ENCODE measurements around the gene TRIM41. TPM values are rescaled to one million over a fixed set of nuclear protein-coding genes. Genes with fewer than 3 reads are reported as not detected.

The TRIM41 gene
- total and polyA plus RNA-seq, 2 of the 13 experiments (the other 11 are each of a cell fraction or from before 2014, with no cell fraction given): 10.2 to 16.7 TPM

GRCh38 chr5:181246276-181247049 lies 23.4 kb downstream of the TRIM41 start (continued):
- TF ChIP-seq TIGD3 (CRISPR knock-in tag; IDR thresholded peaks at IDR 0.05; ENCODE audit: borderline replicate concordance) (peak; percentile 38; the same call in 1 of the 2 replicates), ZNF710 (CRISPR knock-in tag; IDR thresholded peaks at IDR 0.05; ENCODE audit: borderline replicate concordance) (no peak), JUN (CRISPR knock-in tag; IDR thresholded peaks at IDR 0.05) (no peak), ZFAT (CRISPR knock-in tag; conservative IDR thresholded peaks at IDR 0.05) (no peak), GABPB1 (CRISPR knock-in tag; IDR thresholded peaks at IDR 0.05) (peak; percentile 92), NRL (CRISPR knock-in tag; IDR thresholded peaks at IDR 0.05; ENCODE audit: borderline replicate concordance) (no peak; the same call in none of the 2 replicates), CHD4 (IDR thresholded peaks at IDR 0.05; ENCODE audit: borderline replicate concordance, low read length) (no peak), PRDM15 (CRISPR knock-in tag; IDR thresholded peaks at IDR 0.05) (no peak), NR3C1 (CRISPR knock-in tag; IDR thresholded peaks at IDR 0.05) (no peak), THAP7 (CRISPR knock-in tag; IDR thresholded peaks at IDR 0.05) (0 out of 2 replicates have a peak, but pooled peaks have one; percentile 41), U2AF1 (optimal IDR thresholded peaks at IDR 0.05; ENCODE audit: low read depth, low read length) (no peak), NR1H2 (CRISPR knock-in tag; IDR thresholded peaks at IDR 0.05; ENCODE audit: borderline replicate concordance, low read depth) (no peak), PATZ1 (CRISPR knock-in tag; IDR thresholded peaks at IDR 0.05) (peak; percentile 26; the same call in 1 of the 2 replicates), DPF2 (CRISPR knock-in tag; IDR thresholded peaks at IDR 0.05; ENCODE audit: borderline replicate concordance, low read depth) (no peak), ZNF232 (CRISPR knock-in tag; IDR thresholded peaks at IDR 0.05; ENCODE audit: borderline replicate concordance) (no peak; the same call in 1 of the 2 replicates)
